ENCODE results near the gene FAM237A. TPM values are rescaled to one million over a fixed set of nuclear protein-coding genes. Genes with fewer than 3 reads are reported as not detected.

Gene FAM237A
- total and polyA plus RNA-seq, 3 donors from 2014 or later = 3.7 TPM; not detected in 2

DNA sequence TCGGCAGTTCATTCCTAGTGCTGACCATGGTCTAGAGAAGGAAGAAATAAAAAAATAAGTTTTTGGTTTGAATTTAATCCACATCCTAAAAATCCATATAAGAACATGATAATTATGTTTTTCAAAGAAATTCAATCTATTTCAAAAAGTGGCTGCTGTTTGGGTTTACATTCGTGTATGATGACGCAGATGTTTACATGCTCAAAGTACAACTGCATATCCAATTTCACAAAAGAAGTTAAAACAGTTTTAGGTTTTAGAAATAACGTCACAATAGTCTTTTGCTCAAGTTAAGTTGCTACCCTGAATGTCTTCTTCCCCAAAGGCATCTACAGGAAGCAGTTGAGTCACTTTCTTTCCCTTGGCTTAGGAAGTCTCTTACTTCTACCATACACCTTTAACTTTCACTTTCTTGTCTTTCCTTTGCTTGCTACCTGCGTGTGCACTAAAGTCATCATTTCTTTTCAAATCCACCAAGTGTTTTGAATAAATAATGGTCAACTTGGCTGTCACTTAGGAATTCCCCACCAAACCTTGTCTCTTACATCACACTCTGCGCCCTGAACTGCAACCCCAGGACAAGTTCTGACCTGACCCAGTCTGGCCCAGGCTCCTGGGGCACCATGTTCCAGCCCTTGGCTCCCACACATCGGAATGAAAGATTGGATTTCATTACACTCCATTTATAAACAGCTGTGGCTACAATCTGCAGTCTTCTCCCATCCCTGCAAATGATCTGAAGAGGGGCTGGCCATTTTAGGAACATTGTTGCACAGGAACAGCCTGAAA is 28.4 kb downstream of the FAM237A start:
- Histone ChIP-seq H3K36me3 (ENCODE audit: low read depth, missing control alignments) (no peaks in the 10 kb centered on the region), H3K4me1 (no peaks in the 10 kb centered on the region), H3K4me3 (no peak overlapping the region), H3K27me3 (no peaks in the 10 kb centered on the region), H3K27ac (no peak overlapping the region), H3K9me3 (no peaks in the 10 kb centered on the region)
- TF ChIP-seq, protein P1, sequence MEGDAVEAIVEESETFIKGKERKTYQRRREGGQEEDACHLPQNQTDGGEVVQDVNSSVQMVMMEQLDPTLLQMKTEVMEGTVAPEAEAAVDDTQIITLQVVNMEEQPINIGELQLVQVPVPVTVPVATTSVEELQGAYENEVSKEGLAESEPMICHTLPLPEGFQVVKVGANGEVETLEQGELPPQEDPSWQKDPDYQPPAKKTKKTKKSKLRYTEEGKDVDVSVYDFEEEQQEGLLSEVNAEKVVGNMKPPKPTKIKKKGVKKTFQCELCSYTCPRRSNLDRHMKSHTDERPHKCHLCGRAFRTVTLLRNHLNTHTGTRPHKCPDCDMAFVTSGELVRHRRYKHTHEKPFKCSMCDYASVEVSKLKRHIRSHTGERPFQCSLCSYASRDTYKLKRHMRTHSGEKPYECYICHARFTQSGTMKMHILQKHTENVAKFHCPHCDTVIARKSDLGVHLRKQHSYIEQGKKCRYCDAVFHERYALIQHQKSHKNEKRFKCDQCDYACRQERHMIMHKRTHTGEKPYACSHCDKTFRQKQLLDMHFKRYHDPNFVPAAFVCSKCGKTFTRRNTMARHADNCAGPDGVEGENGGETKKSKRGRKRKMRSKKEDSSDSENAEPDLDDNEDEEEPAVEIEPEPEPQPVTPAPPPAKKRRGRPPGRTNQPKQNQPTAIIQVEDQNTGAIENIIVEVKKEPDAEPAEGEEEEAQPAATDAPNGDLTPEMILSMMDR (IDR thresholded peaks at IDR 0.05) = no peak
- no peak for TF ChIP-seq POLR2A (IDR thresholded peaks at IDR 0.05)
- intact Hi-C loops (cut with DNase I; ENCODE audit: low total_unique reads) = no loop called here
- DNase-seq = no peak
- WGBS, 2 donors = 76 to 78% methylated on average over 7 of the region's 7 CpGs

DNA sequence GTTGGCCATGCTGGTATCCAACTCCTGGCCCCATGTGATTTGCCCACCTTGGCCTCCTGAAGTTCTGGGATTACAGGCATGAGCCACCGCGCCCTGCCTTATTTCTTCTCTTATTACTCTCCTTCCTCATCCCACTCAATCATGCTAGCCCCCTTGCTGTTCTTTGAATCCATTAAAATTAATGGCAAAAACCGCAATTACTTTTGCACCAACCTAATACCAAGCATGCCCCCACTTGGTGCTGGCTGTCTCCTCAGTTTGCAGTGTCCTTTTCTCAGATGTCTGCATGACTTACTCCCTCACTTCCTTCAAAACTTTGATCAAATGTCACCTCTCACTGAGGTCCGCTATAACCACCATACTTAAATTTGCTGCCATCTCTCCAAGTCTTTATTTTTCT is 41.3 kb downstream of the FAM237A start:
- intact Hi-C loops (cut with DNase I; ENCODE audit: low total_unique reads) = no loop called here
- H3K9me3 ChIP-seq = no peaks in the 10 kb centered on the region
- no peaks in the 10 kb centered on the region for H3K36me3 ChIP-seq (ENCODE audit: low read depth, missing control alignments)
- no peak for DNase-seq
- TF ChIP-seq, protein P1 (IDR thresholded peaks at IDR 0.05) = no peak
- TF ChIP-seq POLR2A (IDR thresholded peaks at IDR 0.05) = no peak
- H3K27ac ChIP-seq = no peak overlapping the region
- no peak overlapping the region for H3K4me3 ChIP-seq
- WGBS, 2 donors = 90 to 95% methylated on average over 4 of the region's 4 CpGs
- H3K27me3 ChIP-seq = no peaks in the 10 kb centered on the region
- no peaks in the 10 kb centered on the region for H3K4me1 ChIP-seq

DNA sequence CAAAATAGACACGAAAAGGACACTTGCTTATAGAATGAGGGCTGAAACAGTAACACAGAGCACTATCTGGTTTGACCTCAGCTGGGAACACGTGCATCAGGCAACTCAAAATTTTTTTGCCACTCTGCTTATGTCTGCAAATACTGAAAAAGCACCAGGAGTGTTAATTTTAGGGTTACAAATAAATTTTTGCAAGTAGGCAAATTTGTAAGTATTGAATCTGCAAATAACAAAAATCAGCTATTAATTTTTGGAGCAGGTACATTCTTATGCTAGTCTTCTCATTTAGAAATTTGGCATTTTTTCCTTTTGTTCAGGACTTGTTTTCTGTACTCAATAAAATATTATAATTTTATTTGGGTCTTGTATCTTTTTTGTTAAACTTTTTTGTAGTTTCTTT is 46.2 kb downstream of the FAM237A start:
- no peak for TF ChIP-seq POLR2A (IDR thresholded peaks at IDR 0.05)
- TF ChIP-seq, protein P1 (IDR thresholded peaks at IDR 0.05) = no peak
- 66 to 69% methylated on average over 2 of the region's 2 CpGs for WGBS, 2 donors
- intact Hi-C loops (cut with DNase I; ENCODE audit: low total_unique reads) = no loop called here

DNA sequence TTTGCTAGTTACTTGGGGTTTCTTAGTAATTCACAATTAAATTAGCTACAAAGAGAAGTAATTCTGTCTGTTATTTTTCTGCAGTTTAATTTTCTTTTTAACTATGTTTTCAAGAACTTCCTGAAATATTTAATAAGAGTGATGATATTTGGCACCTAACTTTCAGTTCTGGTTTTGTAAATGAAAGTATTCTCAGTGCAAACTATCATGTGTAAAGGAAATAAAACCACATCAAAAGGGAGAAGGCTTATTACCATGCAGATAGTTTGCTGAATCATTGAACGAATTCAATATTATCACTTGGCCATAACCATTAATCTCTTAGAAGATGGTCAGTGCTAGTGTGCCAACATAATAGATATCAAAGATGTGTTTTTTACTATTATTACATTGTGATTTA is 46.7 kb downstream of the FAM237A start:
- H3K27me3 ChIP-seq = no peaks in the 10 kb centered on the region
- DNase-seq = no peak
- TF ChIP-seq, protein P1 (IDR thresholded peaks at IDR 0.05) = no peak
- TF ChIP-seq POLR2A (IDR thresholded peaks at IDR 0.05) = no peak
- intact Hi-C loops (cut with DNase I; ENCODE audit: low total_unique reads) = no loop called here
- no peak overlapping the region for H3K4me3 ChIP-seq
- no peak overlapping the region for H3K27ac ChIP-seq
- 67 to 74% methylated on average over 1 of the region's 1 CpG for WGBS, 2 donors
- no peaks in the 10 kb centered on the region for H3K9me3 ChIP-seq
- no peaks in the 10 kb centered on the region for H3K36me3 ChIP-seq (ENCODE audit: low read depth, missing control alignments)
- no peaks in the 10 kb centered on the region for H3K4me1 ChIP-seq

More for the DNA sequence above, 46.2 kb downstream of the FAM237A start:
- H3K27me3 ChIP-seq = no peaks in the 10 kb centered on the region
- no peak overlapping the region for H3K27ac ChIP-seq
- H3K36me3 ChIP-seq (ENCODE audit: low read depth, missing control alignments) = no peaks in the 10 kb centered on the region
- DNase-seq = no peak
- no peaks in the 10 kb centered on the region for H3K4me1 ChIP-seq
- H3K4me3 ChIP-seq = no peak overlapping the region
- no peaks in the 10 kb centered on the region for H3K9me3 ChIP-seq

DNA sequence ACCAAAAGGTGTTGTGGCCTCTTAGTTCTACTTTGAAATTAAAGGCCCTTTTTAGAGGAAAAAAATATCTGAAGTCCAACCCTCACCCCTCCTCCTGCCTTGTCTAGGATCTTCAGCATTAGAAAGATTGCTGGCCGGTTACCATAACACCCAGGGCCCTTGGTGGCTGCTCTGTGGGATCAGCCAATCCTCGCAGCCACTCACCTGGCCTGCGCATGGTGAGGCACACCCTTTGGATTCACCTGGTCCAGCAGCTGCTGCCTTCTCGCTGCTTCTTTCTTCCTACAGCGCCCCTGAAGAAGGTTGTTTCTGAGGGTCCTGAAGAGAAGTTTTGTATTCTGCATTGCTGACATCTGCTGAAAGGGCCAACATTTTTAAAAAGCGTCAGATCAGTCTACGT is 50.7 kb downstream of the FAM237A start:
- no peaks in the 10 kb centered on the region for H3K27me3 ChIP-seq
- no peaks in the 10 kb centered on the region for H3K36me3 ChIP-seq (ENCODE audit: low read depth, missing control alignments)
- no peaks in the 10 kb centered on the region for H3K4me1 ChIP-seq
- no peaks in the 10 kb centered on the region for H3K9me3 ChIP-seq
- DNase-seq = no peak
- intact Hi-C loops (cut with DNase I; ENCODE audit: low total_unique reads) = loop anchor here (10.0 kb wide), 1 partner anchor 782 kb away; no protein-coding TSS in a partner anchor
- no peak overlapping the region for H3K27ac ChIP-seq
- no peak overlapping the region for H3K4me3 ChIP-seq
- no peak for TF ChIP-seq POLR2A (IDR thresholded peaks at IDR 0.05)
- TF ChIP-seq, protein P1 (IDR thresholded peaks at IDR 0.05) = no peak
- 76 to 78% methylated on average over 7 of the region's 7 CpGs for WGBS, 2 donors
